GM21381 (cell line): ENCODE measurements around the gene PRDM16.

Experiments used
- ATAC-seq: cut with Tn5 transposase; IDR thresholded peaks from one replicate; pipeline ENCODE4 v1.9.1; 2021; ENCODE audit warnings: mild to moderate bottlenecking, moderate library complexity; ENCODE audit not compliant: unreplicated experiment

The PRDM16 gene

GRCh38 chr1:3053366-3053980 lies 15.5 kb upstream of the PRDM16 start:
- ATAC-seq: no peak

GRCh38 chr1:3053986-3054385 lies 15.0 kb upstream of the PRDM16 start:
- ATAC-seq: no peak

DNA sequence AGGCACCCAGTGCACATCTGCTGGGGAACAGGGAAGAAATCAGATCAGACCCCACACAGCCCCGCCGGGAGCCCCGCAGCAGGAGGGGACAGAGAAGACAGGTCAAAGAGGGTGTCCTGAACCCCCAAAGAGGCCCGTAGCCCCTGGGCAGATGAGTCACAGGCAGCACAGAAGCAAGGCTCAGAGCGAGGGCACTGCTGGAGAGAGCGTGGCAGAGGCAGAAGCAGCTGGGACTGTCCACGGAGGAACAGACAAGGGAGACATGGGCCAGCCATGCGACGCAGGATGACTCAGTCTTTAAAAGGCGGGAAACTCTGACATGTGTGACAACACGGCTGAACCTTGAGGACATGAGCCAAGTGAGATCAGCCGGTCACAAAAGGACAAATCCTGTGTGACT lies 14.5 kb upstream of the PRDM16 start:
- no peak for ATAC-seq

GRCh38 chr1:3055051-3055450 lies 14.0 kb upstream of the PRDM16 start:
- no peak for ATAC-seq

DNA sequence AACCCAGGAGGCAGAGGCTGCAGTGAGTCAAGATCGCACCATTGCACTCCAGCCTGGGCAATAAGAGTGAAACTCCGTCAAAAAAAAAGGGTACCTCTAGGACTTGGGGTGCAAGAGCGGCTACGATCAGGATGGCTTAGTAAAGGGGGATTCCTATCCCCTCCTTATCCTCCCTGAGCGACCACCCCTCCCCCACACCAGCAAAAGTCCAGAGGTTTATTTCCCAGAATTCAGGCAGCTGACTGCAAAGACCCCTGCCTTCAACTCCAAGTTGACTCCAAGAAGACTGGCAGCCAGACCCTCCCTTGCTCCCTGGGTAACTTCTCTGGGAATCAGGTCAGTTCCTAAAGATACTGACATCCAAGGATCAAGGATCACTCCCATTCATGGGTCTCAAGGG lies 12.4 kb upstream of the PRDM16 start:
- no peak for ATAC-seq

DNA sequence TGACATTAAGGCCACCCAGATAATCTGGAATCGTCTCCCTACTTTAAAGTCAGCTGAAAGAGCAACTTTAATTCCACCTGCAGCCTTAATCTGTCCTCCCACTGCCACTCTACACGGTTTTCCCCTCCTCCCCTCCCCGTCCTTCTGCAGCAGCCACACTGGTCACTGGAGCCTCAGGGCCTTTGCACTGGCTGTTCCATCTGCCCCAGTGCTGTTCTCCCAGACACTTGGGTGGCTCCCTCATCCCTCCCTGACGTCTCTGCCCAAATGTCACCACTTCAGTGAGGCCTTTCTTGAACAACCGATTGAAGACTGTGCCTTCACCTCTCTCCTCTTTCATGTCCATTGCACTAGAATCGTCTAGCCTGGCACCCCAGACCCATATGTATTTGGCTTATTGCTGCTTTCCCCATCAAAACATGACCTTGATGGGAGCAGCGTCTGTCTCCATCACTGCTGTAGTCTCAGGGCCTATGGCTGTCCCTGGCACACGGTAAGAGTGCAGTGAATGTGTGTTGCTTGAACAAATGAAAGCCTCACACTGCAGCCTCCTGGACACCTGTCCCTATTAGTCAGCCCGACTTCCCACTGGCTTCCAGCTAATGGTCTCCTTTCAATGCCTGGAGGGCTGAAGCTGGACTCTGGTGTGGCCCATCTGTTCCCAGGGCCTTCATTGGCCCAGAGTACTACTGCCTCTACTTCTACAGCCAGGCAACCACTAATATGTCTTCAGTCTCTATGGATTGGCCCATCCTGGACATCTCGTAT lies 10.6 kb upstream of the PRDM16 start:
- ATAC-seq: no peak

DNA sequence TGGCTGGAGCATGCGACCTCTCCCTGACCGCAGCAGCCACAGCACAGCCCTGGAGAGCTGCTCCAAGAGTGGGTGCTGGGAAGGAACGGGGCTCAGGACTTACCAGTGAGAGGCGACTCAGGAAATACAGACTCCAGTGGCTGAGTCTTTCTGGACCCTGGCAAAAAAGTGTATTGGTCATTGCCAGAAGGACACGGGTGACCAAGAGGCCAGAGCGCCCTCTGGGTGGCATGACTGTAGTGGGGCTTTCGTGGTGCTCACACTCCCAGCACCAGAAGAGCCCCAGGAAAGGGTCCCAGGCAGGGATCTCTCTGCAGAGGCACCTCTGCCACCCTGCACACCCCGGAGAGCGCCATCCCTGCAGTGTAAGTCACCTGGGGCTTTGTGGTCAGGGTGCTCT lies 8.9 kb upstream of the PRDM16 start:
- no peak for ATAC-seq

DNA sequence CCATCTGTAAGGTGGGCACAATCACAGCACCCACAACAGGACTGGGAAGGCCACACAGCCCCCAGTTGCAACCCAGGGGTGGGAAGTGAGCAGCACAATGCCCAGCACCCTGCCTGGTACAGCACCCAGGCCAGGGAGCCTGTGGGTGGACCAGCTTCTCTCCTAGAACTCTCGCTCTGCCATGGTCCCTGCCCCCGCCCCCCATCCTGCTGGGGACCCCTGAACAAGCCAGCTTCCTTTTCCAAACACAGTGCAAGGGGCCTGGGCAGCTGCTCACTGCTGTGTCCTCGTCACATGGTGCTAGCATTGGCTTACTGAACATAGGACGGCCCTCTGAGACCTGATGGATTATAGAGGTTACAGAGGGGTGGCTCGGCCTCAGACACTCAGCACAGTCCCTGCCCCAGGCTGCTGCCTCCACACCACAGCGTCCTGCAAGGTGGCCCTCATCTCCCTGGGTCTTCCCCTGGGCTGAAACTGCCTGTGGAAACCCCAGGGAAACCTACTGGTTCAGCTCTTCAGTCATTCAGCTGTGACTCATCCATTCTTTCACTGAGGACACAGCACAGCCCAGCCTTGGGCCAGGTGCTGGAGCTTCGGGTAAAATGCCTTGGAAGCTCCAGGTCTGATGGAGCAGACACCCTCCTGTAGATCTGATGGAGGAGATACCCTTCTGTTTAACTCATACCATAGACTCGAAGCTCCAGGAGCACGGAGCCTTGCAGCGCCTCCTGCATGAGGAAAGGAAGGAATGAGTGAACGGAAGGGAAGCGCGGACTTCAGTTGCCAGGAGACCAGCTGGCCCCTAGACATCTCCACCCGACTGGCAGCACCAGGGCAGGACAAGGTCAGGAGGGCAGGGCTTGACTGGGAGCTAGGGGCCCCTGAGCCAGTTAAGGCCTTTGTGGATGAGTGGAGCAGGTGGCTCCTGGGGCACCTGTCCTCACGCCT lies 8.1 kb upstream of the PRDM16 start:
- ATAC-seq: no peak

GRCh38 chr1:3061566-3061965 lies 7.4 kb upstream of the PRDM16 start:
- no peak for ATAC-seq

- no peak for ATAC-seq
These were observed 6.9 kb upstream of the PRDM16 start for GRCh38 chr1:3061981-3062615.

DNA sequence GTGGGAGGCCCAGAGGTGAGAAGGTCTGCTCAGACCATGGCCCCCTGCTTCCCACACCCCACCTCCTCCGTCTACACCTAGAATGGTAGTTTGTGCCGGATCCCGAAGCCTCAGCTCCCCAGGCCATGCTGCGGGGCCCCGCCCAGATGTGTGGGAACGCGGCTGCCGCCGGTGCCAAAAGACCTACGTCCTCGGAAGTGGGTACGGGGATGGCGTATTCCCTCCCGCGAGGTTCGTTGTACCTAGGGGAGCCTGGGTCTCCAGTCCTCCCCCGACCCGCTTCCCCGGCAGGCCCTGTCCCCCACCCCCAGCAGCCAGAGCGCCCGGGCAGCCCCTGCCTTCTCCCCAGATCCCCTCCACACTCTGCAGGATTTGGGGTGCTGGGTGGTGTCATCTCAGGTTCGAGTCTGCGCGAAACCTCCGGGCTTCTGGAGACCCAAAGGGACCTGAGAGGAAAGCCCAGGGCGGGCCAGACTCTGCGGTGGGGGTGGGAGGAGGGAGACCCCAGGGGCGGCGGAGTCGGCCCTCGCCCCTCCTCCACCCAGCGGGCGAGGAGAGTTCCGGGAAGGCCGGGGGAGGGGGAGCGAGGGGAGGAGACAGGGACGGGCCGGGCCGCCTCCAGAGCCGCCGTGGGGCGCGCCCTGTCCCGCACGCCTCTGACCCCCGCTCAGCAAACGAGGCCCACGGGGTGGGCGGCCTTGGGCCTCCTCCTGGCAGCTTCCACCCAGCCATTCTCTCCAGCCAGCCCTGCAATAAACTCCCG lies 6.2 kb upstream of the PRDM16 start:
- ATAC-seq: no peak

DNA sequence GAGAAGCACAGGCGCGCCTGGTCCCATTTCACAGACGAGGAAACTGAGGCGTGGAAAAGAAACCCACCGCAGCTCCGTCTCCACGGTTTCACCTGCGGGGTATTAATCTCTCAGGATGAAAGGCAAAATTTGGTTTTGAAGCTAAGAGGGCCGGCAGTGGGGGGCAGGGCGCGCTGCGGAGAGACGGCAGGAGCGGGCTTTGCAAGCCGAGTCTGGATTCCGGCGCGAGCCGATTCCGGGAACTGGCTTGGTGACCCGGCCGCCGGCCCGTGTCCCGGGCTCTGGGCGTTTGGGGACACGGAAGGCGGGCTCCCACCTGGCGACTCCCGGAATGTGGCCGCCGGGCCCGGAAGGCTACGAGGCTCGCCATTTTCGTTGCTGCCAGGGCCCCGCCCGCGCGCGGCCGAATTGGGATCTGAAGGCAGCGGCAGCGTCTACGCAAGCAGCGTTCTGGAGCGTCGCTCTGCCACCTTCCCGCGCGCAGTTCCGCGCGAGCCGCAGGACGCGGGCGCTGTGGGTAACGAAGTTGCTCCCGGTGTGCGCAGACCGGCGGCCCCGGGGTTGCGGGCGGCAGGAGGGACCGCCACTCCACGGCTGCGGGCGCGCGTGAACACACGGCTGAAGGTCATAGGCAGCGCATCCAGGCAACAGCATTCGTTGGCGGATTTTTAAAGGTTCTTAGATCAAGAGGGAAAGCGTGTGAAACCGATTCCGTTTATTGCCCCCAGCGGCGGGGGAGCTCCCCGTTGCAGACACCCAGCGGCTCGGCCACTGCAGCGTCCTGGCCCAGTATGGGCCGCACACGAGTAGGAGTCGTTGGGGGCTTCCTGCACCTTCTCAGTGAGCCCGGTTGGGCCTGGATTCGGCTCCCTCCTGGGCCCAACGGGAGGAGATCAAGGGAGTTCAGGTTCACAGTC lies 5.4 kb upstream of the PRDM16 start:
- ATAC-seq: no peak

DNA sequence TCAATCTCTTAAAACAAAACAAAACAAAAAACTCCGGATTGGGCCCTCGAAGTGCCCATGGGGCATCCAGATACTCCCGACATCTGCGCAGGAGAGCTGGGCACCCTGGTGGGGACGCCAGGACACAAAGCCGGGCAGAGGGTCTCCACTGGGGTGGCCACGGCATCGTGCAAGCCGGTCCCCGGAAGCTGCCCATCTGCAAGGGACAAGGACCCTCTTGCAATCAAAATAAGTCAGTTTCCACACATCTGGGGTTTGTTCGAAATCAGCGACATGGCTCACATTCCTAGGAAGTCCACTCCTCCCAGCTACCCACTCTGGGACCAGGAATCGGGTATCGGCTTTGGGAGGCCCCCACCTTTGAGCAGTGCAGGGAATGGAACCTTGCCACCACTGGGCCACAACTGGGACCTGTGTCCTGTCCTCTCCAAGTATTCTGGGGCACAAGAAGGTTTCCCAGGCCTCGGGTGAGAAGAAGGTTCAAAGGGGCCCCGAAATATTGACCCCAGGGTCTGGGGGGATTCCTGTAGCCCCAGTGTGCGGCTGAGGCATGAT lies 4.6 kb upstream of the PRDM16 start:
- ATAC-seq: no peak

DNA sequence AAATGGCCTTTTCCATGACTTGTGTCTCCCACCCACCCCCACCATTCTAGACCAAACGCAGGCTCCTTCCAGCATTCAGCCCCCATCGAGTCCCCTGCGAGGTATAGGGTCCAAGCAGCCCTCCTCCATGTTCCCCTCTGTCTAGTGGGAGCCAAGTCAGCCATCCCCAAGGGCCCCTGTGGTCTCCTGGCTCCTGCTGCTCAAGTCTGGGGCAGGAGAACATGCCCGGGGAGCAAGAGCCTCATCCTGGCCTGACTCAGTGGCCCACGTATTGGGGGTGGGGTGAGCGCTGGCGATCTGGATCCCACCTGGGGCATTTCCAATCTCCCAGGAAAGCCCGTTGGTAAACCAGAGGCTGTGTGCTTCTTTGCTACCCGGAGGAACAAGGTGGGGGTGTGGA lies 4.1 kb upstream of the PRDM16 start:
- ATAC-seq: no peak

DNA sequence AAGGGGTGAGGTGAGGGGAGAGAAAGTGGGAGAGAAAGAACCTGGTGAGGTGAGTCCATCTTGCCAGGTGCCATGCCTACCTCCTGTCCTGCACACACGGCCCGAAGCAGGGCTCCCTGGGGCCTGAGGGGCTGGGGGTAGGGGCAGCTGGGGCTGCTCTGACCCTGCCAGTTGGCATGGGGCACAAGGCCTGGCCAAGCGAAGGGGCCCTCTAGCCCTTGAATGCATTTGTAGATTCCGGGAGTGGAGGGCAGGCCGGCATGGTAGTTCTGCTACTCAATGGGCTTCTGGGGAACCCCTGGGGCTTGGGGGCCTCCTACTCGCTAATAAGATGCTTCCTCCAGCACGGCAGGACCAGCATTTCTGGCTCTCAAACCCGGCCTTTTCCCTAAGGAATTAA lies 3.6 kb upstream of the PRDM16 start:
- ATAC-seq: no peak

DNA sequence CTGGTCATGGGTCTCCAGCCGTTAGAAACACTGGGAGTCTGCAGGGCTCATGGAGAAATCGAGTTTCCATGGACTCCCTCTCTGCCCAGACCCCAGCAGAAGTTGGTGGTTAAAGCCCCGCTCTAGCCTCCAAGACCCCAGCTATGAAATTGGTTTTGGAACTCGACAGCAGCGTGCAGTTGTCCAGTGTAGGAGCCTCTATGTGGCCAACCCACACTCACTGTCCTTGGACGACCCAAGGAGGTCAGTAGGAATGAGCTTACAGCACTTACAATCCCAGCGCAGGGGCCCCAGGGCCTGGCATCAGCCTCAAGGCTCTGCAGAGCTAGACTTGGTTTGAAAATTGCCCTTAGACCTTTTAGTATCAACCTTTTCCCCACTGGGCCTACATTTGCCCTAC lies 3.2 kb upstream of the PRDM16 start:
- ATAC-seq: no peak

DNA sequence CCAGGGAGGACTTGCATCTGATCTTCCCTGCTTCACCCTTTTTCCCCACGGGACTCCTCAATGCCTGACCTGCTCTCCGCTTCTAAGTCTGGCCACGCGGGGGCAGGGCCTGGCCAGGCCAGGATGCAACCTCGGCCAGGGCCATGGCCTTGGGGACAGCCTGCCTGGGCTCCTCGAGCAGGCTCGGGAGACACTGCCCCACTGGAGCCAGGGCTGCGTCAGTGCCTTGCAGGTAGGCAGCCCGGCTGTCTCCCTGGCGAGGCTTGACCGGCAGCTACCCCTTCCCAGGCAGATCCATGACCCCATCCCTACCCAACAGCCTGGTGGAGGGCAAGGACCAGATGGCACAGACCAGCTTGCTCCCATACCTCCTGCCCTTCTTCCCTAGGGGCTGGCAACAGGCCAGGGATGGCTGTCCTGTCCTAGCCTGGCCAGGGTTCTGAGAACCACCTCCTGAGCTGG lies 2.7 kb upstream of the PRDM16 start:
- ATAC-seq: no peak

- ATAC-seq: no peak
These were observed 2.2 kb upstream of the PRDM16 start for GRCh38 chr1:3066826-3067225.

- ATAC-seq: no peak
These were observed 1.7 kb upstream of the PRDM16 start for GRCh38 chr1:3067301-3067670.
